GM19438 (cell line): ENCODE results near the gene VSIG10L.

ENCODE experiments used
- ATAC-seq: cut with Tn5 transposase; IDR thresholded peaks from one replicate; pipeline ENCODE4 v1.9.1; 2021; ENCODE audit warnings: low read depth; ENCODE audit not compliant: unreplicated experiment

The VSIG10L gene

GRCh38 chr19:51339313-51339686 is 2.6 kb downstream of the VSIG10L start:
- peak; percentile 6 for ATAC-seq

GRCh38 chr19:51338563-51339312 is 3.2 kb downstream of the VSIG10L start:
- peak; percentile 42 for ATAC-seq

DNA sequence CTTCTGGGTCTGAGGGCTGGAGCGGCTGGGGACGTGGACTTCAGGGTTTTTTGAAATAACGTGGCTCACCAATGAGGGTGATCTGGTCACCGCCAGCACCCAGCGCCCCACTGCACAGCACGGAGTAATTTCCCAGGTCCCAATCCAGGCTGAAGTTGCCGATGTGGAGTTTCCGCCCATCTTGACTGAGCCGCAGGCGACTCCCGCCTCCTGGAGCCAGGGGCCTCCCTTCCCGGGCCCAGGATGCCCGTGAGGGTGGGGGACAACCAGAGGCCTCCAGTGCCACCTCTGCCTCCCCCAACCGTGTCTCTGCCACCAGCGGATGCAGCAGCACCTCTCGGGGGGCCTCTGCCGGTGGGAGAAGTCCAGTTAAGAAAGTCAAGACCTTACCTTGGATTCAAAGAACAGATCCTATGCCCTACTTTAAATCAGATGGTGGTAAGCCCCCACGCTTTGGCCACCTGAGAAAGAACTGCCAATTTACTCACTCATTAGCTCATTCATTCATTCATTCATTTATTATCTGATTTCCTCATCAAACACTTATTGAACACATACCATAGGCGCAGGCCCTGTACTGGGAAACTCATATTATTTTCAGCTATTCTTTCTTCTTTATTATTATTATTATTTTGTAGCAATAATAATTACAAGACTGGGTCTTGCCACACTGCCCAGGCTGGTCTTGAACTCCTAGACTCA is 3.9 kb downstream of the VSIG10L start:
- no peak for ATAC-seq

DNA sequence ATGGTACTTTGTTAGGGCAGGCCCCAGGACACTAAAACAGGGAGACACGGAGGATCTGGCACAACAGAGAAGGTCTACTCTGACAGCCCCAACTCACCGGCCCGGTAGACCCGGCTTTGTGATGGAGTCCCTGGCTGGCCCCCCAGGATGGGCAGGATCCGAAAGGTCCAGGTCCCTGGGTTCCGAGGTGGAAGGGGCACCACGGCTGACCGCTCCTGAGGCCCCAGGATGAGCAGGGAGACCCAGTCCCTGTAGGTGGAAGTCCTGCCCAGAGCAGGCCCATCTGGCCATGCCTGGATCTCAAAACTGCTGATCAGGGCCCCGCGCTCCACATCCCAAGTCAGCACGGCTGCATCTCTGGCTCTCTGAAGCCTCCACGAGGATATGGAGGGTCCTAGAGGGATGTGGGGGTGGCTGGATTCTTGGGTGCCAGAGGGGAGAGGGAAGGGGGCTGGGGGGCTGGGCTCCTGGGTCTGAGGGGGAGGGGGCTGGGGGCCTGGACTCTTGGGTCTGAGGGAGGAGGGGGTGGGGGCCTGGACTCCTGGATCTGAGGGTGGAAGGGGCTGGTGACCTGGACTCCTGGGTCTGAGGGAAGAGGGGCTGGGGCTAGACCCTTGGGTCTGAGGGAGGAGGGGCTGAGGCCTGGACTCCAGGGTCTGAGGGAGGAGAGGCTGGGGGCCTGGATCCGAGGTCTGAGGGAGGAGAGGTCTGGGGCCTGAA is 4.6 kb downstream of the VSIG10L start:
- ATAC-seq = no peak

DNA sequence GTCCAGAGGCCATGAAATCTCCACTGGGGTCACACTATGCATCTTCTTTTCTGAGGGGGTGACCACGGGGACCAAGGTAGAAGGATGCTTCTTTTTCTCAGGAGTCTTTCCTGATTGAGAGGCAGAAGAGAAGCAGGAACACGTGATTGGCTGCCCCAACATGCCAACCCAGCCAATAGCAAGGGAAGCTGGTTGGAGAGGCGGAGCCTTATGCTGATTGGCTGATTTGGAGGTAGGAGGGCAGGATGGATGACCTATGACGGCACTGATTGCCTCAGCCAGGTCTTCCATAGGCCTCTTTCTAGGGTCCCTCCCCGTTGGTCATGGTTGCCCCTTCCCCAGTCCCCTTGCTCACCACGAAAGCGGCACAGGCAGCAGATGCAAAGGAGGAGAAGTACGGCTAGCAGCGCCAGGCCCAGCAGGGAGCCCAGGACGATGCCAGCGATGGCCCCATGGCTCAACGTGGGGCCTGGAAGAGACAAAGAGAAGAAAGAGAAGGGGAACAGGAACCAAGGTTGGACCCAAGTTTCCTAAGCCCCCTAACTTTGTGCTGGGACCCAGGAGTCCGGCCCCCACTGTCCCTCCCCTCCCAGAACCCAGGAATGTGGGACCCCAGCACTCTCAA is 8.0 kb downstream of the VSIG10L start:
- ATAC-seq = no peak

DNA sequence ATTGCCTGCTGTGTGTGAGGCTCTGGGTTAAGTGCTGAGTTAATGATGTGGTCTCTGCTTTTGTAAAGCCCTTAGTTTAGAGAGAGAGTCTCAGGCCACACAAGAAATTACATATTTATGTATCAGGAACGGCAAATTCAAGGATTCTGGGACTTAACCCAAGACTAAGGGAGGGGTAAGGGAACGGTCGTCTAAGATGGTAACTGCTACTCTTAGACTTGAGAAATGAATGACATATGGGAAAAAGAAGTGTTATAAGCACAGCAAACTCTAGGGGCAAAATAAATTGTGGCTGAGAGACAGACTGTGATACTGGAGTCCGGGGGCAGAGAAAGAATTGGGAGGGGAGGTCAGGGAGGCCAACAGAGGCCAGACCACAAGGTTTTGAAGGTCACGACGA is 10.2 kb downstream of the VSIG10L start:
- no peak for ATAC-seq

DNA sequence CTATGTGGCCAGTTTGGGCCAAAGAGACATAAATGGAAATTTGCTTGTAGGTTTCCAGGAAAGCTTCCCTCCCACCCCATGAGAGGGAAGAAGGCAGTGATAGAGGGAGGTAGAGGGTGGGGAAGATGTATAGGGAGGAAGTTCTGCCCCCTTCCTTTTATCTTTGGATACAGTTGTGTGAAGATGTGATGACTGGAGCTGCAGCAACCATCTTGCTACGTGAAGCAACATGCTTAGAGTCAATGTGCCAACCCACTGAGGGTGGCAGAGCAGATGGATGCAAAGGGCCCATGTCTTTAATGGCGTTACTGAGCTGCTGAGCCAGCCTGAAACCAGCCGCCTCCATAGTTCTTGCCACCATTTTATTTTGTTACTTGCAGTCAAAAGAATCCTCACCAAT is 10.7 kb downstream of the VSIG10L start:
- no peak for ATAC-seq

DNA sequence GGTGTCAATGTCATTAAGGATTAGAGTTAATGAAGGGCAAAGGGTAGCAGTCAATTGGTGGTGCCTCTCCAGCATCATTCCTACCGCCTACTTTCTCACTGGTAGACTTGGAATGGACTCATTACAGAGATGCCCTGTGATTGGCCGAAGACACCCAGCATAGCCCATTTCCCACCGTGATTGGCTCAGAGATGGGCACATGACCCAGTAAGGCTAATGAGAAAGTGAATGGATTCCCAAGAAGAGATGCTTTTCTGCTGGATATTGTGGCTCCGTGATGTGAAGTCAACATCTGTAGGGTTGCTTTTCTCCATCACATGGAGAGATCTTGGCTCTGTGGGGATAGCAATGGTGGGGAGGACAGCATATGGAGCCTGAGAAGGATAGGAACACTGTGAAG is 11.6 kb downstream of the VSIG10L start:
- no peak for ATAC-seq

DNA sequence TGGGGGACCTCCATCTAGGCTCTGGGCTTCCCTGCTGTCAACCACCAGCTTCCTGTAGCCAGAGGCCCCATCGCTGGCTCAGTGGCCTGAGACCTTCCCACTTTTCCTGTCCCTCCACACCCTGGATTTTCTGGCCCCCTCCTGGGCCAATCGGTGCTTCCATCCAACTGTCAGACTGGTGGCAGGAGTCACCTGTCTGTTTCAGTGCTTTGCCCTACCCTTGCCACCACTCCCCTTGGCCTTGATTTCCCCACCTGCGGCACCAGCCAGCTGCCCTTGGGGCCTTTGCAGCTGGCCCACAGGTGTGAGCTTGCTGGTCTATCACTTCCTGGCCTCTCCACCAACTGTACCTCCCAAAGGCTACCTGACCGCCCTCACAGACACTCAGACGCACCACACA is 12.5 kb downstream of the VSIG10L start:
- no peak for ATAC-seq

GRCh38 chr19:51327066-51328001 is 14.6 kb downstream of the VSIG10L start:
- ATAC-seq = no peak

- ATAC-seq = no peak
Observed at GRCh38 chr19:51326216-51327065, 15.5 kb downstream of the VSIG10L start.

GRCh38 chr19:51325161-51325976 is 16.6 kb downstream of the VSIG10L start:
- no peak for ATAC-seq

- no peak for ATAC-seq
Observed at GRCh38 chr19:51324167-51324481, 17.8 kb downstream of the VSIG10L start.

- ATAC-seq = no peak
Observed at GRCh38 chr19:51323481-51324166, 18.3 kb downstream of the VSIG10L start.

GRCh38 chr19:51321799-51322198 is 20.1 kb downstream of the VSIG10L start:
- ATAC-seq = no peak

DNA sequence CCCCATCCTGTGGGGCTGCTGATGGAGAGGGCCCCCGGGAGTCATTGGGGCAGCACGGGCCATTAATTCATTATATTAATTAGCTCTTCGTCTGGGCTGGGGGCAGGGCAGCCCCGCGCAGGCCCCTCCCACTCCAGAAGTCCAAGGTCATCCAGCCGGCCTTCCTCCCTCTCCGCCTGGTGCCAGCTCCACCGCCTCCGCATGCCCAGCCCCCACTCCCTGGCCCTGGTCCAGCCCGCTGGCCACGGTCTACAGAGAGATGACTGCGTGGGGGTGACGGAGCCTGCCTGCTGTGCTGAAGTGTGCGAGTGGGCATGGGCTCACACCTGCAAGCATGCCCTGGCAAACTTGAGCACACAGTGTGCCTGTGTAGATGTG is 21.7 kb downstream of the VSIG10L start:
- no peak for ATAC-seq

DNA sequence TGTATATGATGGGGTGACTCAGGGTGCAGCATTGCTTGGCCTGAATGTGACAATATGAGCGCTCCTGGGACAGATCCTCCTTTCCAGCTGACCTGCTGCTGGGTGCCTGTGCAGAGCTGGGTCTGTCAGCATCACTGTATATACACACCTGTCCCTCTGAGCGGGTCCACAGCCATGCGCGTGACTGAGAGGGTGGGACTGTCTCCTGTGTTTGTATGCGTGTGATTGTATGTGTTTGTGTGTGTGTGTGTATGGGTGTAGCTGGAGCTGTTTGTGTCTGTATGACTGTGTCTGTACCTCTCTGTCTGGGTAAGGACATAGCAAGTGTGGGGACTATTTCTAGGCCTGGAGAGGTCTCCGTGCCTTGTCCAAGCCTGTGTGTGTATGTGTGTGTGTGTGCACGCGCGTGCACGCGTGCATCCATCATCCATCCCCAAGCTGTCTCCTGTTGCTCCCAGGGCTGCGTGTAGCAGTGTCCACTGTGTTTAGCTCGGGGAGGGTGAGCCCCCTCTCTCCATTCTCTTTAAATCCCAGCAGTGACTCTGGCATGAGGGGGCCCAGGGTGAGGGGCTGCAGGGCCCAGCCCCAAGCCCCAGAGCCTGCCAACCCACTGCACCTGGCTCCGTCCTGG is 22.2 kb downstream of the VSIG10L start:
- ATAC-seq = no peak
